Caco-2 (cell line): Measurements from ENCODE around the gene ALPK3. TPM values are rescaled to one million over a fixed set of nuclear protein-coding genes. Genes with fewer than 3 reads are reported as not detected.

Experiments
- Bru-seq: library from RNA; stranded (reverse); fragments of 400-500 nt; gene quantifications from one replicate; lab custom pipeline; 2021; lab: Mats Ljungman, UMichigan
- BruChase-seq, 2 experiments: library from RNA; stranded (reverse); fragments of 400-500 nt; gene quantifications; one replicate each; lab custom pipeline; 2021; lab: Mats Ljungman, UMichigan
- BruUV-seq: library from RNA; stranded (reverse); fragments of 400-500 nt; replicated peaks from 2 replicates; lab custom pipeline; 2021; lab: Mats Ljungman, UMichigan
- CTCF ChIA-PET: fragments of 300-600 bp; sonication (Branson Sonifier 250); formaldehyde crosslinking; loops from one replicate; lab custom pipeline; 2022; ENCODE audit warnings: antibody characterized with exemption; lab: Charles Lee
- POLR2A ChIA-PET: fragments of 300-600 bp; sonication (Branson Sonifier 250); formaldehyde crosslinking; loops from one replicate; lab custom pipeline; 2022; ENCODE audit warnings: antibody characterized with exemption; lab: Charles Lee
- DNase-seq, 2 experiments: peaks; one replicate each; pipeline versions ENCODE4 v3.0.0 to v3.0.0-alpha.2; 2020 to 2022
- H3K27me3 ChIP-seq: replicated peaks from 2 replicates; pipeline ENCODE4 v1.6.0; 2011; ENCODE audit warnings: low read length; ENCODE audit not compliant: control insufficient read depth, insufficient read depth
- H3K36me3 ChIP-seq: 2 replicates; pipeline ENCODE4 v1.5.1; 2011; ENCODE audit warnings: low read length; ENCODE audit not compliant: control insufficient read depth, insufficient read depth
- H3K4me1 ChIP-seq: fragments of 250-450 bp; sonication (Bioruptor Pico); 2 replicates; pipeline ENCODE4 v1.5.1; 2020; ENCODE audit warnings: mild to moderate bottlenecking
- H3K4me3 ChIP-seq: 2 replicates; pipeline ENCODE4 v1.5.1; 2011; ENCODE audit warnings: low read depth, mild to moderate bottlenecking, control low read depth, low read length
- H3K9me3 ChIP-seq: fragments of 250-450 bp; sonication (Bioruptor Pico); 2 replicates; pipeline ENCODE4 v1.5.1; 2020; ENCODE audit warnings: mild to moderate bottlenecking, moderate library complexity
- H3K27ac Mint-ChIP-seq: one replicate; pipeline ENCODE4 v1.8.0; 2022; ENCODE audit warnings: mixed read lengths; ENCODE audit not compliant: unreplicated experiment
- H3K27me3 Mint-ChIP-seq: one replicate; pipeline ENCODE4 v1.8.0; 2022; ENCODE audit warnings: mixed read lengths; ENCODE audit not compliant: insufficient read depth, unreplicated experiment
- H3K36me3 Mint-ChIP-seq: one replicate; pipeline ENCODE4 v1.8.0; 2022; ENCODE audit warnings: mild to moderate bottlenecking, mixed read lengths; ENCODE audit not compliant: insufficient read depth, unreplicated experiment
- H3K4me1 Mint-ChIP-seq: one replicate; pipeline ENCODE4 v1.8.0; 2022; ENCODE audit warnings: low read depth, mixed read lengths; ENCODE audit not compliant: unreplicated experiment
- H3K4me3 Mint-ChIP-seq: one replicate; pipeline ENCODE4 v1.8.0; 2022; ENCODE audit warnings: mild to moderate bottlenecking, moderate library complexity, mixed read lengths; ENCODE audit not compliant: unreplicated experiment
- H3K9me3 Mint-ChIP-seq: one replicate; pipeline ENCODE4 v1.8.0; 2022; ENCODE audit warnings: mixed read lengths; ENCODE audit not compliant: unreplicated experiment
- CTCF ChIP-seq, 2 experiments: fragments of 200-600 bp in 1 of 2; IDR thresholded peaks; 1 replicate in 1 of 2; 2 replicates in 1 of 2; pipeline versions ENCODE4 v1.5.1 to v1.8.0; 2011 to 2022; ENCODE audit warnings: antibody characterized with exemption in 1 of 2, control low read depth in 1 of 2, inconsistent platforms in 1 of 2, low read depth in 1 of 2, low read length in 1 of 2, mild to moderate bottlenecking in 1 of 2, moderate library complexity in 1 of 2; ENCODE audit not compliant: insufficient read depth in 1 of 2, severe bottlenecking in 1 of 2, unreplicated experiment in 1 of 2
- intact Hi-C: fragments of 100-400 bp; cut with micrococcal nuclease; formaldehyde crosslinking; loops from one replicate; pipeline ENCODE4 v1.10.0; 2022; ENCODE audit not compliant: unreplicated experiment
- long read RNA-seq: library from polyadenylated mRNA; stranded (forward); transcript quantifications from one replicate; pipeline ENCODE4 v2.0.0, GENCODE V29; 2022
- total RNA-seq: library from RNA; stranded (reverse); gene quantifications from 2 replicates; pipeline ENCODE4 v1.2.3, GENCODE V29; 2022

The ALPK3 gene
- 0.43 and 0.95 TPM in 2 replicates for total RNA-seq
- Bru-seq, nascent RNA, result percentile 32 among the genes with signal in this experiment
- BruChase-seq, experiment 1, labeled RNA remaining after a 2-hour chase, result percentile 40 among the genes with signal in this experiment
- BruChase-seq, experiment 2, labeled RNA remaining after a 6-hour chase, result percentile 44 among the genes with signal in this experiment
- long read RNA-seq, result 0 reads

- CTCF ChIA-PET, result interaction anchor here (0.5 to 0.8 kb wide), 2 partner anchors 14 to 246 kb away, joined by 3 to 4 read pairs; no protein-coding TSS in a partner anchor
Measured at GRCh38 chr15:84816694-84817465, at the start of gene ALPK3. TSS of gene ALPK3 (plus strand) at chr15:84817356. CDS start at chr15:84817453, 97 bp downstream.

DNA sequence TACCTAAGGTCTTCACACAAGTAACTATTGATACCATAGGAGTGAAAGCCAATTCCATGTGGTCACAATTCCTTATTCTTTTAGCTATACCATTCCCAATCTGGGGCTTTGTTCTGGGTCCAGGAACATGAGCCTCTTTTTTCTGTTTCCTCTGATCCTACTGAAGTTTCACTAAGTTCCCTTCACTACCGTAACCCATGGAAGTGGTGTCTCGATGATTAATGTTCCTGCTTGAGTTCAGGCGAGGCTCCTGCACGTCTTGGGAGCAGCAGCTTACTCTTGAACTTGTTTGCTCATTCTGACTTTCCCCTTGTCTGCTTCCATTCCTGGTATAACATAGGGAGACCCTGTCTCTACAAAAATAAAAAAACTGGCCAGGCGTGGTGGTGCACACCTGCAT lies 45.1 kb upstream of the ALPK3 start:
- no peaks in the 10 kb centered on the region for H3K9me3 ChIP-seq
- ChIA-PET POLR2A (no interaction called here), CTCF (no interaction called here)
- no peak overlapping the region for H3K4me3 ChIP-seq
- no peaks in the 10 kb centered on the region for H3K4me1 ChIP-seq
- DNase-seq, result no peak
- H3K27me3 ChIP-seq, result no peaks in the 10 kb centered on the region
- H3K9me3 Mint-ChIP-seq, result no peaks in the 10 kb centered on the region
- H3K27me3 Mint-ChIP-seq, result no peaks in the 10 kb centered on the region
- intact Hi-C loops, result no loop called here
- peaks cover 43% of the 10 kb centered on the region for H3K36me3 Mint-ChIP-seq
- TF ChIP-seq CTCF (IDR thresholded peaks at IDR 0.05; ENCODE audit: insufficient read depth in 1 of 2, low read depth in 1 of 2, low read length in 1 of 2, severe bottlenecking in 1 of 2, unreplicated experiment in 1 of 2), result no peak
- H3K27ac Mint-ChIP-seq, result no peak overlapping the region
- BruUV-seq, result no TSS peak
- no peak overlapping the region for H3K4me3 Mint-ChIP-seq
- no peaks in the 10 kb centered on the region for H3K36me3 ChIP-seq
- no peaks in the 10 kb centered on the region for H3K4me1 Mint-ChIP-seq

More at GRCh38 chr15:84816694-84817465, at the start of gene ALPK3:
- Mint-ChIP-seq H3K4me1 (peaks cover 28% of the 10 kb centered on the region), H3K36me3 (peaks cover 15% of the 10 kb centered on the region), H3K27me3 (no peaks in the 10 kb centered on the region), H3K27ac (peak within 1 kb of the TSS; percentile 75), H3K9me3 (no peaks in the 10 kb centered on the region), H3K4me3 (peak within 1 kb of the TSS; percentile 44)
- TF ChIP-seq CTCF (IDR thresholded peaks at IDR 0.05; ENCODE audit: insufficient read depth in 1 of 2, low read depth in 1 of 2, low read length in 1 of 2, severe bottlenecking in 1 of 2, unreplicated experiment in 1 of 2), result no peak
- POLR2A ChIA-PET, result no interaction called here
- intact Hi-C loops, result loop anchor here (5.0 kb wide), 1 partner anchor 165 kb away; the partner anchor contains the start of gene WDR73
- Histone ChIP-seq H3K27me3 (no peaks in the 10 kb centered on the region), H3K4me1 (peaks cover 35% of the 10 kb centered on the region), H3K9me3 (no peaks in the 10 kb centered on the region), H3K4me3 (no peak within 1 kb of the TSS), H3K36me3 (no peaks in the 10 kb centered on the region)
- no peak for DNase-seq
- no TSS peak for BruUV-seq

- H3K27ac Mint-ChIP-seq, result no peak overlapping the region
- no peaks in the 10 kb centered on the region for H3K4me1 Mint-ChIP-seq
- H3K27me3 Mint-ChIP-seq, result no peaks in the 10 kb centered on the region
- TF ChIP-seq CTCF (IDR thresholded peaks at IDR 0.05; ENCODE audit: insufficient read depth in 1 of 2, low read depth in 1 of 2, low read length in 1 of 2, severe bottlenecking in 1 of 2, unreplicated experiment in 1 of 2), result no peak
- Histone ChIP-seq H3K4me3 (no peak overlapping the region), H3K4me1 (no peaks in the 10 kb centered on the region), H3K36me3 (no peaks in the 10 kb centered on the region), H3K9me3 (no peaks in the 10 kb centered on the region), H3K27me3 (no peaks in the 10 kb centered on the region)
- H3K36me3 Mint-ChIP-seq, result peaks cover 43% of the 10 kb centered on the region
- CTCF ChIA-PET, result no interaction called here
- no TSS peak for BruUV-seq
- DNase-seq, result no peak
- POLR2A ChIA-PET, result no interaction called here
- no peaks in the 10 kb centered on the region for H3K9me3 Mint-ChIP-seq
- intact Hi-C loops, result no loop called here
- no peak overlapping the region for H3K4me3 Mint-ChIP-seq
Measured at GRCh38 chr15:84772467-84772866, 44.7 kb upstream of the ALPK3 start.
